HCT116 (cell line): ENCODE results near the gene SH2D6. TPM values are rescaled to one million over a fixed set of nuclear protein-coding genes. Genes with fewer than 3 reads are reported as not detected.

Experiments
- ATAC-seq: fragments of 200-7000 bp; cut with Tn5 transposase; 2 replicates; pipeline ENCODE4 v1.9.1; 2020; ENCODE audit warnings: mild to moderate bottlenecking, moderate library complexity
- BruUV-seq: library from RNA; stranded (reverse); fragments of 400-500 nt; replicated peaks from 2 replicates; lab custom pipeline; 2021; lab: Mats Ljungman, UMichigan
- CTCF ChIA-PET: fragments of 300-600 bp; sonication (Branson Sonifier 250); formaldehyde crosslinking; loops from one replicate; lab custom pipeline; 2021; ENCODE audit warnings: antibody characterized with exemption; lab: Charles Lee
- POLR2A ChIA-PET: fragments of 300-600, 350-600 bp; sonication (Branson Sonifier 250); formaldehyde crosslinking; loops from one replicate; lab custom pipeline; 2021; ENCODE audit warnings: antibody characterized with exemption; lab: Charles Lee
- RAD21 ChIA-PET, 2 experiments: fragments of 300-600 bp; sonication (Branson Sonifier 250); formaldehyde crosslinking; loops; one replicate each; lab custom pipeline; 2023; ENCODE audit warnings: low total read pairs in 2 of 2; ENCODE audit not compliant: uncharacterized antibody in 2 of 2, unreplicated experiment in 2 of 2, low non-redundant PET in 1 of 2; lab: Charles Lee
- DNase-seq: peaks from one replicate; pipeline ENCODE4 v3.0.0-alpha.2; 2010; ENCODE audit warnings: low read depth, low spot score
- H2AFZ ChIP-seq: fragments of 200-600 bp; shearing (Covaris generic), sonication (generic); 2 replicates; pipeline ENCODE4 v1.6.1; 2017; ENCODE audit warnings: low read depth, mixed run types, mixed read lengths, antibody characterized with exemption, low read length; ENCODE audit not compliant: poor library complexity, severe bottlenecking
- H3K27ac ChIP-seq: 2 replicates; pipeline ENCODE4 v1.5.1; 2012; ENCODE audit warnings: low read depth, low read length
- H3K27me3 ChIP-seq: fragments of 200-600 bp; sonication (generic); 2 replicates; pipeline ENCODE4 v1.6.1; 2016; ENCODE audit warnings: mixed run types, low read length, mixed read lengths; ENCODE audit not compliant: insufficient read depth
- H3K36me3 ChIP-seq, 2 experiments: fragments of 200-500 bp in 1 of 2; fragments of 200-600 bp in 1 of 2; sonication (Bioruptor generic) in 1 of 2; sonication (generic) in 1 of 2; 2 replicates each; pipeline versions ENCODE4 v1.5.1 to v1.6.1; 2014 to 2016; ENCODE audit warnings: low read length in 2 of 2, inconsistent platforms in 1 of 2, mixed read lengths in 1 of 2, mixed run types in 1 of 2; ENCODE audit not compliant: insufficient read depth in 2 of 2, control insufficient read depth in 1 of 2
- H3K4me1 ChIP-seq, 2 experiments: fragments of 200-600 bp in 1 of 2; sonication (generic) in 1 of 2; 2 replicates each; pipeline versions ENCODE4 v1.5.1 to v1.6.1; 2012 to 2017; ENCODE audit warnings: low read length in 2 of 2, inconsistent platforms in 1 of 2, mild to moderate bottlenecking in 1 of 2, mixed read lengths in 1 of 2, mixed run types in 1 of 2, moderate library complexity in 1 of 2; ENCODE audit not compliant: insufficient read depth in 2 of 2, control insufficient read depth in 1 of 2
- H3K4me2 ChIP-seq: fragments of 200-600 bp; sonication (generic); 2 replicates; pipeline ENCODE4 v1.6.1; 2017; ENCODE audit warnings: mixed run types, low read length, mixed read lengths
- H3K4me3 ChIP-seq, 2 experiments: fragments of 200-600 bp in 1 of 2; sonication (generic) in 1 of 2; replicated peaks in 1 of 2; 2 replicates each; pipeline ENCODE4 v1.5.1; 2011 to 2016; ENCODE audit warnings: low read length in 2 of 2, control low read depth in 1 of 2, low read depth in 1 of 2, mild to moderate bottlenecking in 1 of 2, mixed read lengths in 1 of 2, mixed run types in 1 of 2
- H3K79me2 ChIP-seq: fragments of 200-600 bp; sonication (generic); 2 replicates; pipeline ENCODE4 v1.6.1; 2017; ENCODE audit warnings: mild to moderate bottlenecking, mixed run types, low read length, moderate library complexity, mixed read lengths; ENCODE audit not compliant: insufficient read depth
- H3K9ac ChIP-seq: fragments of 200-600 bp; sonication (generic); 2 replicates; pipeline ENCODE4 v1.6.1; 2016; ENCODE audit warnings: low read length, mixed read lengths
- H3K9me2 ChIP-seq: fragments of 200-600 bp; sonication (generic), shearing (Covaris generic); 2 replicates; pipeline ENCODE4 v1.6.1; 2017; ENCODE audit warnings: mixed run types, mild to moderate bottlenecking, moderate library complexity; ENCODE audit not compliant: insufficient read depth
- H3K9me3 ChIP-seq, 2 experiments: fragments of 200-500 bp in 1 of 2; fragments of 200-600 bp in 1 of 2; sonication (Bioruptor generic) in 1 of 2; sonication (generic) in 1 of 2; 2 replicates each; pipeline ENCODE4 v1.6.1; 2014 to 2017; ENCODE audit warnings: low read length in 2 of 2, mixed read lengths in 2 of 2, inconsistent platforms in 1 of 2, low read depth in 1 of 2, mild to moderate bottlenecking in 1 of 2, mixed run types in 1 of 2, moderate library complexity in 1 of 2; ENCODE audit not compliant: control insufficient read depth in 1 of 2, insufficient read depth in 1 of 2
- H4K20me1 ChIP-seq: fragments of 200-600 bp; sonication (generic), shearing (Covaris generic); 2 replicates; pipeline ENCODE4 v1.6.1; 2017; ENCODE audit warnings: mixed run types, mild to moderate bottlenecking, moderate library complexity; ENCODE audit not compliant: insufficient read depth
- EGR1 ChIP-seq: IDR thresholded peaks from 2 replicates; pipeline ENCODE4 v1.6.1; 2012; ENCODE audit warnings: low read depth
- EZH2 ChIP-seq: fragments of 200-600 bp; sonication (generic); IDR thresholded peaks from 2 replicates; pipeline ENCODE4 v1.6.1; 2017; ENCODE audit warnings: antibody characterized with exemption, mixed run types
- FOSL1 ChIP-seq: IDR thresholded peaks from 2 replicates; pipeline ENCODE4 v1.6.1; 2012; ENCODE audit warnings: low read depth
- POLR2AphosphoS5 ChIP-seq: IDR thresholded peaks from 2 replicates; pipeline ENCODE4 v1.6.1; 2011; ENCODE audit warnings: mild to moderate bottlenecking, low read depth, low read length, moderate library complexity
- SRF ChIP-seq: IDR thresholded peaks from 2 replicates; pipeline ENCODE4 v1.6.1; 2012; ENCODE audit warnings: low read depth
- ZBTB33 ChIP-seq: IDR thresholded peaks from 2 replicates; pipeline ENCODE4 v1.6.1; 2011; ENCODE audit warnings: mild to moderate bottlenecking, low read length, moderate library complexity; ENCODE audit not compliant: insufficient replicate concordance; ENCODE audit errors: extremely low read depth
- ZFX ChIP-seq: fragments of 450-650 bp; IDR thresholded peaks from 2 replicates; pipeline ENCODE4 v1.6.1; 2017
- intact Hi-C: fragments of 100-400 bp; cut with micrococcal nuclease; formaldehyde crosslinking; loops from 2 replicates; pipeline ENCODE4 v1.10.0; 2022
- total RNA-seq: library from RNA; stranded (reverse); gene quantifications from one replicate; pipeline ENCODE4 v1.2.1, GENCODE V29; 2021; ENCODE audit not compliant: unreplicated experiment
- TF ChIP-seq, protein P1 (sequence below): IDR thresholded peaks from 2 replicates; pipeline ENCODE4 v1.6.1; 2012; ENCODE audit warnings: low read depth

The SH2D6 gene
- total RNA-seq, 1 experiment from 2014 or later = 2.7 TPM

- TF ChIP-seq POLR2AphosphoS5 = peak; percentile 33; the same call in 1 of the 2 replicates
- TF ChIP-seq EZH2 = no peak
- TF ChIP-seq, protein P1, sequence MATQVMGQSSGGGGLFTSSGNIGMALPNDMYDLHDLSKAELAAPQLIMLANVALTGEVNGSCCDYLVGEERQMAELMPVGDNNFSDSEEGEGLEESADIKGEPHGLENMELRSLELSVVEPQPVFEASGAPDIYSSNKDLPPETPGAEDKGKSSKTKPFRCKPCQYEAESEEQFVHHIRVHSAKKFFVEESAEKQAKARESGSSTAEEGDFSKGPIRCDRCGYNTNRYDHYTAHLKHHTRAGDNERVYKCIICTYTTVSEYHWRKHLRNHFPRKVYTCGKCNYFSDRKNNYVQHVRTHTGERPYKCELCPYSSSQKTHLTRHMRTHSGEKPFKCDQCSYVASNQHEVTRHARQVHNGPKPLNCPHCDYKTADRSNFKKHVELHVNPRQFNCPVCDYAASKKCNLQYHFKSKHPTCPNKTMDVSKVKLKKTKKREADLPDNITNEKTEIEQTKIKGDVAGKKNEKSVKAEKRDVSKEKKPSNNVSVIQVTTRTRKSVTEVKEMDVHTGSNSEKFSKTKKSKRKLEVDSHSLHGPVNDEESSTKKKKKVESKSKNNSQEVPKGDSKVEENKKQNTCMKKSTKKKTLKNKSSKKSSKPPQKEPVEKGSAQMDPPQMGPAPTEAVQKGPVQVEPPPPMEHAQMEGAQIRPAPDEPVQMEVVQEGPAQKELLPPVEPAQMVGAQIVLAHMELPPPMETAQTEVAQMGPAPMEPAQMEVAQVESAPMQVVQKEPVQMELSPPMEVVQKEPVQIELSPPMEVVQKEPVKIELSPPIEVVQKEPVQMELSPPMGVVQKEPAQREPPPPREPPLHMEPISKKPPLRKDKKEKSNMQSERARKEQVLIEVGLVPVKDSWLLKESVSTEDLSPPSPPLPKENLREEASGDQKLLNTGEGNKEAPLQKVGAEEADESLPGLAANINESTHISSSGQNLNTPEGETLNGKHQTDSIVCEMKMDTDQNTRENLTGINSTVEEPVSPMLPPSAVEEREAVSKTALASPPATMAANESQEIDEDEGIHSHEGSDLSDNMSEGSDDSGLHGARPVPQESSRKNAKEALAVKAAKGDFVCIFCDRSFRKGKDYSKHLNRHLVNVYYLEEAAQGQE = no peak
- no peak for TF ChIP-seq FOSL1
- no peak; the same call in 1 of the 2 replicates for TF ChIP-seq ZFX
- no peak for TF ChIP-seq SRF
- no peak for TF ChIP-seq ZBTB33
- no peak for TF ChIP-seq EGR1
- H3K36me3 ChIP-seq = no peaks in the 10 kb centered on the region
- intact Hi-C loops = no loop called here
- H3K79me2 ChIP-seq = no peaks in the 10 kb centered on the region
- no peak overlapping the region for H3K4me3 ChIP-seq
- no peaks in the 10 kb centered on the region for H3K9me2 ChIP-seq
- H3K4me1 ChIP-seq = peaks cover 22 to 26% of the 10 kb centered on the region in 2 experiments
- DNase-seq (no peak), ATAC-seq (peak; percentile 53; the same call in 1 of the 2 replicates)
- no peaks in the 10 kb centered on the region for H3K27me3 ChIP-seq
- H4K20me1 ChIP-seq = no peaks in the 10 kb centered on the region
- CTCF ChIA-PET = interaction anchor here (1.0 to 1.2 kb wide), 2 partner anchors 10 to 106 kb away, joined by 3 read pairs; no protein-coding TSS in a partner anchor
- RAD21 ChIA-PET = interaction anchor here in 1 of 2 experiments (0.6 kb wide), 1 partner anchor 93 kb away, joined by 3 read pairs; the partner anchor contains the start of gene MAT2A
- BruUV-seq = TSS peak; percentile 92
- POLR2A ChIA-PET = interaction anchor here (0.8 to 6.7 kb wide), 4 partner anchors 12 to 101 kb away, joined by 3 to 45 read pairs (median 18); partner anchors contain the start of gene MAT2A
- H3K4me2 ChIP-seq = no peak overlapping the region
- H3K9ac ChIP-seq = no peak overlapping the region
- peak overlapping the region; percentile 42 for H2AFZ ChIP-seq
- H3K9me3 ChIP-seq = no peaks in the 10 kb centered on the region
- peak overlapping the region; percentile 46; the same call in 1 of the 2 replicates for H3K27ac ChIP-seq
Observed at GRCh38 chr2:85445316-85446295, 27.1 kb downstream of the SH2D6 start.
